Fibroblast of lung (primary cell): ENCODE measurements around the gene QSOX2. TPM values are rescaled to one million over a fixed set of nuclear protein-coding genes. Genes with fewer than 3 reads are reported as not detected.

Experiments
- DNase-seq, 2 donors: peaks; one replicate each; pipeline versions ENCODE4 v3.0.0 to v3.0.0-alpha.2; 2010; ENCODE audit warnings: low read depth in 2 of 2
- H2AFZ ChIP-seq: 2 replicates; pipeline ENCODE4 v1.5.1; 2012; ENCODE audit warnings: low read length, control low read depth, inconsistent platforms
- H3K27ac ChIP-seq: 2 replicates; pipeline ENCODE4 v1.5.1; 2011; ENCODE audit warnings: low read length, control low read depth; ENCODE audit not compliant: insufficient read depth
- H3K27me3 ChIP-seq: 2 replicates; pipeline ENCODE4 v1.5.1; 2011; ENCODE audit warnings: mild to moderate bottlenecking, low read length; ENCODE audit not compliant: control insufficient read depth, insufficient read depth
- H3K36me3 ChIP-seq: 2 replicates; pipeline ENCODE4 v1.5.1; 2011; ENCODE audit warnings: low read length; ENCODE audit not compliant: control insufficient read depth, insufficient read depth
- H3K4me1 ChIP-seq: 2 replicates; pipeline ENCODE4 v1.5.1; 2011; ENCODE audit warnings: low read length; ENCODE audit not compliant: control insufficient read depth, insufficient read depth; ENCODE audit errors: extremely low read depth
- H3K4me2 ChIP-seq: 2 replicates; pipeline ENCODE4 v1.5.1; 2011; ENCODE audit warnings: low read length, control low read depth; ENCODE audit not compliant: insufficient read depth; ENCODE audit errors: extremely low read depth
- H3K4me3 ChIP-seq, 4 experiments: fragments of 200-600 bp in 1 of 4; sonication (generic) in 1 of 4; replicated peaks in 1 of 4; 2 replicates each; pipeline ENCODE4 v1.5.1; 2011 to 2016; ENCODE audit warnings: low read length in 4 of 4, low read depth in 3 of 4, mild to moderate bottlenecking in 3 of 4, control low read depth in 2 of 4, inconsistent platforms in 1 of 4, mixed read lengths in 1 of 4; ENCODE audit not compliant: insufficient read depth in 1 of 4; ENCODE audit errors: control extremely low read depth in 1 of 4
- H3K79me2 ChIP-seq: 2 replicates; pipeline ENCODE4 v1.5.1; 2012; ENCODE audit warnings: mild to moderate bottlenecking, low read length, inconsistent platforms; ENCODE audit not compliant: control insufficient read depth, insufficient read depth
- H3K9ac ChIP-seq: 2 replicates; pipeline ENCODE4 v1.5.1; 2011; ENCODE audit warnings: mild to moderate bottlenecking, low read length, control low read depth; ENCODE audit not compliant: insufficient read depth
- H3K9me3 ChIP-seq: 2 replicates; pipeline ENCODE4 v1.5.1; 2012; ENCODE audit warnings: low read depth, low read length; ENCODE audit not compliant: control insufficient read depth, insufficient read depth
- H4K20me1 ChIP-seq: 2 replicates; pipeline ENCODE4 v1.5.1; 2011; ENCODE audit warnings: low read length; ENCODE audit not compliant: control insufficient read depth, insufficient read depth; ENCODE audit errors: extremely low read depth
- EZH2 ChIP-seq: IDR thresholded peaks from 2 replicates; pipeline ENCODE4 v1.5.1; 2012; ENCODE audit warnings: low read length, control low read depth, mild to moderate bottlenecking; ENCODE audit errors: missing control alignments
- polyA plus RNA-seq, 2 donors: library from polyadenylated mRNA; depleted of rRNA in 1 of 2; stranded (reverse) in 1 of 2; unstranded in 1 of 2; fragments of >200 nt; gene quantifications; 2 replicates each; pipeline ENCODE4 v1.2.1, GENCODE V29; 2011 to 2012; ENCODE audit warnings: missing spikeins in 1 of 2
- total RNA-seq: library from RNA; depleted of rRNA; stranded (reverse); fragments of >200 nt; gene quantifications from 2 replicates; pipeline ENCODE4 v1.2.1, GENCODE V29; 2014
- TF ChIP-seq, protein P1 (sequence below), 2 donors: IDR thresholded peaks in 1 of 2; conservative IDR thresholded peaks in 1 of 2; 1 replicate in 1 of 2; 2 replicates in 1 of 2; pipeline ENCODE4 v1.5.1; 2011 to 2012; ENCODE audit warnings: low read length in 2 of 2, control low read depth in 1 of 2, inconsistent platforms in 1 of 2, low read depth in 1 of 2, mild to moderate bottlenecking in 1 of 2

Gene QSOX2
- total and polyA plus RNA-seq, 2 donors (not counting 1 experiment from before 2014, with no cell fraction given) = 7.8 to 13.2 TPM

DNA sequence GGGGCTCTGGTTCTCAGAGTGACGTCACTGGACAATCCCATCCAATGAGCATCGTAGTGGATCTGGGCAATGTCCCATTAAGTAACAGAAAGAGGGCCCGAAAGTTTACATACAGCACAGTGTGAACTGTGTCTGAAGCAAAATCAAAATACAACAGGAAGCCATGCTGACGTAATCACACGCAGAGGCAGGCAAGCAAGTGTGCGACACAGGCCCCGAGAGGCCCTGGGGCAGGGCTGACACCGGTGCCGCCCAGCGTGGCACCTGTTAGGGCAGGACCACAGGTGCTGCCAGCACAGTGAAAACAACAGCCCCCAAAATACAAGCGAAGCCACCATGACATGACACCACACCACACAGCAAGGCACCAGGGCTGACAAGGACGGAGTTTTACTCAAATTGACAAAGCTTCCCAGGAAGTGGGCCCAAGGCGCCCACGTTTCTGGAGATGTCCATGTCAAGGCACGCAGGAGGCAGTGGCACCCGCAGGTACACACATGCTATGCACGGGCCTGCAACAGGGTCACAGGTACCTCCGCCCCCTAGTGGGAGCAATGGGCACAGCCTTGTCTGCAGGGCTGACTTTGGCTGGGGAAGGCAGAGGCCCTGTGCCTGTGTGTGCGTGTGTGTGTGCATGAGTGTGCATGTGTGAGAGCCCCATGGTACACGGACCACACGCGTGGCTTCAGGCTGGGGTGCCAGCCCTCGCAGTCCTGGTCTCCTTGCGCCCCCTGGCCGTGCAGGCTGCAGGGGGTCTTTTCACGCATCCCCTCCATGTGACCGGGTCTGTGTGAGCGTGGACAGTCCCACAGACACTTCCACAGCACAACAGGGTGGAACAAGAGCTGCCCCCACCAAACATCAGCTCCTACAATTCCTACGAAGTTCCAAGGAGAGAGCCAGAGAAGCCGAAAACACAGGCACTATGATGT is 19.6 kb downstream of the QSOX2 start:
- H3K4me1 ChIP-seq = no peaks in the 10 kb centered on the region
- no peak overlapping the region for H3K4me3 ChIP-seq
- H3K36me3 ChIP-seq = peaks cover 5% of the 10 kb centered on the region
- H3K27ac ChIP-seq = no peak overlapping the region
- no peak overlapping the region for H3K9ac ChIP-seq
- no peaks in the 10 kb centered on the region for H4K20me1 ChIP-seq
- peak; percentile 32 to 47 for DNase-seq
- H3K9me3 ChIP-seq = no peaks in the 10 kb centered on the region
- no peaks in the 10 kb centered on the region for H3K79me2 ChIP-seq
- no peaks in the 10 kb centered on the region for H3K27me3 ChIP-seq
- TF ChIP-seq EZH2 = no peak
- TF ChIP-seq, protein P1, sequence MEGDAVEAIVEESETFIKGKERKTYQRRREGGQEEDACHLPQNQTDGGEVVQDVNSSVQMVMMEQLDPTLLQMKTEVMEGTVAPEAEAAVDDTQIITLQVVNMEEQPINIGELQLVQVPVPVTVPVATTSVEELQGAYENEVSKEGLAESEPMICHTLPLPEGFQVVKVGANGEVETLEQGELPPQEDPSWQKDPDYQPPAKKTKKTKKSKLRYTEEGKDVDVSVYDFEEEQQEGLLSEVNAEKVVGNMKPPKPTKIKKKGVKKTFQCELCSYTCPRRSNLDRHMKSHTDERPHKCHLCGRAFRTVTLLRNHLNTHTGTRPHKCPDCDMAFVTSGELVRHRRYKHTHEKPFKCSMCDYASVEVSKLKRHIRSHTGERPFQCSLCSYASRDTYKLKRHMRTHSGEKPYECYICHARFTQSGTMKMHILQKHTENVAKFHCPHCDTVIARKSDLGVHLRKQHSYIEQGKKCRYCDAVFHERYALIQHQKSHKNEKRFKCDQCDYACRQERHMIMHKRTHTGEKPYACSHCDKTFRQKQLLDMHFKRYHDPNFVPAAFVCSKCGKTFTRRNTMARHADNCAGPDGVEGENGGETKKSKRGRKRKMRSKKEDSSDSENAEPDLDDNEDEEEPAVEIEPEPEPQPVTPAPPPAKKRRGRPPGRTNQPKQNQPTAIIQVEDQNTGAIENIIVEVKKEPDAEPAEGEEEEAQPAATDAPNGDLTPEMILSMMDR (conservative IDR thresholded peaks at IDR 0.05 in 1 of 2, IDR thresholded peaks at IDR 0.05 in 1 of 2; ENCODE audit: low read depth in 1 of 2, low read length in 2 of 2) = peak; percentile 75 to 96
- H2AFZ ChIP-seq = no peak overlapping the region
- no peak overlapping the region for H3K4me2 ChIP-seq

DNA sequence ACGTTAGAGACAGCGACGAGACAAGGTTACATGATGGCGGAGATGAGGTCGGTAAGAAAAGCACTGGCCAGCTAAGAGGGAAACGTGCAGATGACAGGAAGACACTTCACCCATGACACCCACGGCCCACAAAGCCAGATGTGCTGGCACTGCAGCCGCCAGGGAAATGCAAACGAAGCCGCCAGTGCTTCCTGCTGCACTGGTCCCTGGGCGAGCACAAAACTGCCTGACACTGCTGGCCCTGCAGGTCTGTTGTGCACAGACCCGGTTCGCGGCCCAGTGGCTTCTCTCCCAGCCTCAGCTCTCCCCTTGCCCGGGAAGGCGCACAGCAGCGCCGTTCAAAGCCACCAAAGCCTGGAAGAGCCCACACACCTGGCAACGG is 20.3 kb downstream of the QSOX2 start:
- no peak for DNase-seq
- Histone ChIP-seq H3K79me2 (no peaks in the 10 kb centered on the region), H3K36me3 (peaks cover 5% of the 10 kb centered on the region), H3K4me2 (no peak overlapping the region), H3K4me3 (no peak overlapping the region), H3K4me1 (no peaks in the 10 kb centered on the region), H3K9ac (no peak overlapping the region), H3K9me3 (no peaks in the 10 kb centered on the region), H2AFZ (no peak overlapping the region), H4K20me1 (no peaks in the 10 kb centered on the region), H3K27ac (no peak overlapping the region), H3K27me3 (no peaks in the 10 kb centered on the region)
- TF ChIP-seq EZH2 = no peak
- TF ChIP-seq, protein P1 (conservative IDR thresholded peaks at IDR 0.05 in 1 of 2, IDR thresholded peaks at IDR 0.05 in 1 of 2; ENCODE audit: low read depth in 1 of 2, low read length in 2 of 2) = no peak

DNA sequence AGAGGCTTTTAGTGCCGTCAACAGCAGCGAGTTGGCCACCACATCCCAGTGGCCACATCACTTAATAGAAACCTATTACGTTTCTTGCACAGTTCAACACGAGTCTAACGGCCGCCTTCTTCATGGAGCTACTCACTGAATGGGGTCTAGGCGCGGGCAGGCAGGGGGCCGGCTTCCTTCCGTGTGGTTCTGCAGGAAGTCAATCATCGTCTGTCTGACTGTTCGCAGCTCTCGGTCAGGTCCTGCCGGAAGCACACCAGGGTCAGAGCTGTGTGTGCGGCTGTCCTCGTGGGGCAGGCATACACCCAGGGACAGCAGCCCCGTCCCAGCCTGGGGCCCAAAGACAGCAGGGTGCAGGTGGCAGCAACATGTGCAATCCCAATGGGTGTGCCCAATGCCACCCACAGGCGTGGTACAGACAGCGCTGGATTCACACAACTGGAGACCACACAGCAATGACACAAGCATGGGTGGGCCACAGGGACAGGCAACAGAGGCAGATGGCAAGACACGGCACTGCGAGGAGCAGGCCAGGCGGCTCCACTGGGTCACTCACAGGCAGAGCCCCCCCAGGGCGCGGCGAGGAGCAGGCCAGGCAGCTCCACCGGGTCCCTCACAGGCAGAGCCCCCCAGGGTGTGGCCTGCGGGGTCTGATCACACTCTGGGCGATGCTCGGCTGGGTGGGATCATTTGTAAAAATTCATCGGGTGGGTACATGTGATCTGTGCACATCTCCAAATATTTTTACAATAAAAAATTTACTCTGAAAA is 21.6 kb downstream of the QSOX2 start:
- DNase-seq = no peak
- H4K20me1 ChIP-seq = no peaks in the 10 kb centered on the region
- H3K27ac ChIP-seq = no peak overlapping the region

More for the DNA sequence above, 21.6 kb downstream of the QSOX2 start:
- Histone ChIP-seq H3K4me3 (no peak overlapping the region), H3K27me3 (no peaks in the 10 kb centered on the region), H3K36me3 (peaks cover 5% of the 10 kb centered on the region), H3K79me2 (no peaks in the 10 kb centered on the region), H3K4me1 (no peaks in the 10 kb centered on the region), H2AFZ (no peak overlapping the region), H3K9me3 (no peaks in the 10 kb centered on the region), H3K4me2 (no peak overlapping the region), H3K9ac (no peak overlapping the region)
- TF ChIP-seq, protein P1 (conservative IDR thresholded peaks at IDR 0.05 in 1 of 2, IDR thresholded peaks at IDR 0.05 in 1 of 2; ENCODE audit: low read depth in 1 of 2, low read length in 2 of 2) = no peak
- TF ChIP-seq EZH2 = no peak
